K562 (cell line): Measurements from ENCODE around the gene GNAL. TPM values are rescaled to one million over a fixed set of nuclear protein-coding genes. Genes with fewer than 3 reads are reported as not detected.

Source experiments
- AFF4 ChIP-seq: sonication (generic); formaldehyde crosslinking; IDR thresholded peaks from 2 replicates; pipeline ENCODE4 v1.8.0; 2023; ENCODE audit warnings: mild to moderate bottlenecking, missing genetic modification reagents
- CBX2 ChIP-seq: fragments of 200-600 bp; sonication (generic); IDR thresholded peaks from one replicate; pipeline ENCODE4 v1.6.1; 2012; ENCODE audit warnings: mild to moderate bottlenecking, low read length, inconsistent platforms; ENCODE audit not compliant: insufficient read depth, poor library complexity, severe bottlenecking
- GTF2B ChIP-seq: IDR thresholded peaks from 2 replicates; pipeline ENCODE4 v1.6.1; 2011; ENCODE audit not compliant: insufficient read length; ENCODE audit errors: extremely low read depth
- KAT2B ChIP-seq: IDR thresholded peaks from one replicate; pipeline ENCODE4 v1.6.1; 2012; ENCODE audit warnings: low read depth, mild to moderate bottlenecking, control low read depth, inconsistent platforms, low read length, moderate library complexity
- KAT7 ChIP-seq: sonication (generic); formaldehyde crosslinking; IDR thresholded peaks from 2 replicates; pipeline ENCODE4 v1.8.0; 2022; ENCODE audit warnings: missing genetic modification reagents, mild to moderate bottlenecking, borderline replicate concordance
- MAFK ChIP-seq: IDR thresholded peaks from 2 replicates; pipeline ENCODE4 v1.6.1; 2011; ENCODE audit warnings: low read length, improper control_type of control experiment
- MNT ChIP-seq, 2 experiments: fragments of 450-650 bp; conservative IDR thresholded peaks; 2 replicates each; pipeline ENCODE4 v1.6.1; 2017; ENCODE audit warnings: mild to moderate bottlenecking in 2 of 2, moderate library complexity in 2 of 2
- NFIC ChIP-seq: fragments of 450-650 bp; IDR thresholded peaks from 2 replicates; pipeline ENCODE4 v1.6.1; 2017; ENCODE audit warnings: mild to moderate bottlenecking, inconsistent platforms
- NFIX ChIP-seq: fragments of 250-450 bp; sonication (Bioruptor Pico); IDR thresholded peaks from 2 replicates; pipeline ENCODE4 v1.4.0; 2020; ENCODE audit warnings: low read depth, mild to moderate bottlenecking, moderate library complexity
- SIX5 ChIP-seq, 2 experiments: IDR thresholded peaks; 2 replicates each; pipeline ENCODE4 v1.6.1; 2011; ENCODE audit warnings: low read length in 2 of 2, borderline replicate concordance in 1 of 2, low read depth in 1 of 2, mild to moderate bottlenecking in 1 of 2, moderate library complexity in 1 of 2; ENCODE audit not compliant: insufficient read depth in 1 of 2
- SMAD2 ChIP-seq: fragments of 150-350 bp; IDR thresholded peaks from 2 replicates; pipeline ENCODE4 v1.6.1; 2014; ENCODE audit warnings: low read depth, mild to moderate bottlenecking, low read length
- SMARCB1 ChIP-seq: IDR thresholded peaks from 2 replicates; pipeline ENCODE4 v1.6.1; 2011; ENCODE audit warnings: improper control_type of control experiment, low read depth; ENCODE audit not compliant: insufficient read length
- TEAD4 ChIP-seq, 2 experiments: sonication (generic) in 1 of 2; formaldehyde crosslinking in 1 of 2; IDR thresholded peaks; 2 replicates each; pipeline versions ENCODE4 v1.6.1 to v1.8.0; 2012 to 2022; ENCODE audit warnings: borderline replicate concordance in 1 of 2, inconsistent platforms in 1 of 2, low read length in 1 of 2, mild to moderate bottlenecking in 1 of 2, missing genetic modification reagents in 1 of 2
- TRIM25 ChIP-seq: fragments of 450-650 bp; IDR thresholded peaks from 2 replicates; pipeline ENCODE4 v1.7.0; 2016; ENCODE audit warnings: borderline replicate concordance
- ZBTB33 ChIP-seq: sonication (generic); formaldehyde crosslinking; IDR thresholded peaks from 2 replicates; pipeline ENCODE4 v1.8.1; 2023; ENCODE audit warnings: mild to moderate bottlenecking, missing genetic modification reagents
- ZFP30 ChIP-seq: fragments of 250-450 bp; sonication (Bioruptor Pico); IDR thresholded peaks from 2 replicates; pipeline ENCODE4 v1.8.0; 2022; ENCODE audit warnings: moderate library complexity, mild to moderate bottlenecking, inconsistent platforms, borderline replicate concordance
- polyA plus RNA-seq, 8 experiments: library from polyadenylated mRNA; depleted of rRNA in 4 of 8; stranded (reverse) in 5 of 8; unstranded in 3 of 8; fragments of >200 nt; fragmentation: Nextera tagmentation in 2 of 8; fragmentation: Illumina TruSeq in 1 of 8; extraction: Ambion mirVana in 2 of 8; extraction: Trizol in 1 of 8; gene quantifications; 2 replicates each; pipeline versions ENCODE4 v1.2.1 to v1.2.3, GENCODE V29; 2011 to 2014; ENCODE audit warnings: inconsistent platforms in 1 of 8, missing spikeins in 1 of 8
- total RNA-seq, 7 experiments: library from RNA; depleted of rRNA in 6 of 7; stranded (reverse); fragments of >200 nt in 6 of 7; fragmentation: Illumina TruSeq in 2 of 7; extraction: Trizol in 2 of 7; gene quantifications; 2 replicates each; pipeline versions ENCODE4 v1.2.1 to v1.2.3, GENCODE V29; 2011 to 2021; ENCODE audit warnings: low replicate concordance in 1 of 7

GNAL gene
- total and polyA plus RNA-seq, 9 of the 15 experiments (the other 6 are each of a cell fraction or from before 2014, with no cell fraction given), result under 0.01 to 0.10 (median 0.01) TPM; not detected in 5

GRCh38 chr18:11901826-11902438, 212.9 kb downstream of the GNAL start (continued):
- TF ChIP-seq KAT7 (CRISPR knock-in tag) (no peak), TEAD4 (IDR thresholded peaks at IDR 0.05; ENCODE audit: low read length) (peak; percentile 68), TEAD4 (CRISPR knock-in tag; IDR thresholded peaks at IDR 0.05; ENCODE audit: borderline replicate concordance) (no peak), MAFK (no peak), KAT2B (no peak), SMAD2 (no peak), MNT (conservative IDR thresholded peaks at IDR 0.05) (no peak), NFIX (CRISPR knock-in tag) (no peak), SIX5 (IDR thresholded peaks at IDR 0.05; ENCODE audit: borderline replicate concordance in 1 of 2, insufficient read depth in 1 of 2, low read depth in 1 of 2, low read length in 2 of 2) (no peak), GTF2B (no peak), ZBTB33 (CRISPR knock-in tag) (no peak), SMARCB1 (no peak), CBX2 (no peak), AFF4 (no peak), TRIM25 (no peak), NFIC (no peak), ZFP30 (no peak)
